NT2/D1 (cell line): ENCODE measurements around the gene TSHZ3.

Experiments
- SUZ12 ChIP-seq: IDR thresholded peaks from 2 replicates; pipeline ENCODE4 v1.6.1; 2011; ENCODE audit not compliant: insufficient read length, insufficient read depth; ENCODE audit errors: extremely low read depth
- YY1 ChIP-seq: IDR thresholded peaks from 2 replicates; pipeline ENCODE4 v1.6.1; 2011; ENCODE audit not compliant: insufficient read length, insufficient read depth

DNA sequence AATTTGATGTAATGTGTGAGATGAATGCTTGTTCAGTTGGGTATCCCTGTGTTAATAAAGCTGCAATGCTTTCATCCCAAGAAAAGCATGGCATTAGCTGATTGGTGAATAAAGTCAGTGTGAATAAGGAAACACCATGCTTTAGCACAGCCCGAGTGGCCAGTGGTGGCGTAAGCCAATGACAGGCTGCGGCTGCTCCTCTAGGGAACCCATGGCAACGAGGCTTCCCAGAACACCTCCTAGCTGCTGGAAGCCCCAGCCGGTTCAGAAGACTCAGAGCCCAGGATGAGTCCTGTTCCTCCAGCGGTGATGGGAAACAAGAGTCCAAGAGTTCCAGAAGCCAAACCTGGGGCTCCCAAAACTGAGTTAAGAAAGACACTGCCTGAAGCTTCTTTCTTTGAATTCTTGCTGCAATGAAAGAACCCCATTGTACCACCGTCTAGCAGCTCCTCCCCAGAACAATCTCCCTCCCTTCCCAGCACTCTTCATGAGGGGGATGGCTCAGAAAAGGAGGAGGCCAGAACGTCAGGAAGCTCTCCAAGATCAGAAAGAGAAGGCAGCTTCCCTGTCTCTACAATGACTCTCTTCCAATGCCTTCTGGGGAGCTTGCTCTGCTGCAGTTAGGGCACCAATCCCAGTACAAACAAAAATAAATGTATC lies 58.2 kb downstream of the TSHZ3 start:
- TF ChIP-seq SUZ12 (no peak), YY1 (no peak)
